EL (cell line): ENCODE results near the gene FRMD1.
A peak's percentile ranks its signal among the peaks of the same experiment; 100 is the strongest.

Experiments used
- DNase-seq: peaks from one replicate; pipeline ENCODE4 v3.0.0-alpha.2; 2016

FRMD1 gene

GRCh38 chr6:168039849-168040248 is 39.2 kb downstream of the FRMD1 start:
- no peak for DNase-seq

GRCh38 chr6:168039301-168039700 is 39.7 kb downstream of the FRMD1 start:
- no peak for DNase-seq

GRCh38 chr6:168038576-168039140 is 40.4 kb downstream of the FRMD1 start:
- DNase-seq: no peak

- DNase-seq: no peak
Observed at GRCh38 chr6:168037856-168038255, 41.2 kb downstream of the FRMD1 start.

- no peak for DNase-seq
Observed at GRCh38 chr6:168037242-168037641, 41.8 kb downstream of the FRMD1 start.

- peak; percentile 62 for DNase-seq
Observed at GRCh38 chr6:168035661-168036545, 43.1 kb downstream of the FRMD1 start.

GRCh38 chr6:168035098-168035660 is 43.8 kb downstream of the FRMD1 start:
- peak; percentile 82 for DNase-seq

- DNase-seq: no peak
Observed at GRCh38 chr6:168034537-168034936, 44.5 kb downstream of the FRMD1 start.

GRCh38 chr6:168033791-168034190 is 45.2 kb downstream of the FRMD1 start:
- no peak for DNase-seq

- DNase-seq: peak; percentile 88
Observed at GRCh38 chr6:168032005-168032760, 46.8 kb downstream of the FRMD1 start.

GRCh38 chr6:168031411-168031971 is 47.5 kb downstream of the FRMD1 start:
- DNase-seq: peak; percentile 56

- no peak for DNase-seq
Observed at GRCh38 chr6:168030908-168031307, 48.1 kb downstream of the FRMD1 start.

GRCh38 chr6:168030218-168030746 is 48.7 kb downstream of the FRMD1 start:
- no peak for DNase-seq

GRCh38 chr6:168029459-168030217 is 49.4 kb downstream of the FRMD1 start:
- DNase-seq: no peak

- no peak for DNase-seq
Observed at GRCh38 chr6:168028181-168028580, 50.8 kb downstream of the FRMD1 start.

GRCh38 chr6:168027521-168027920 is 51.5 kb downstream of the FRMD1 start:
- DNase-seq: no peak

- DNase-seq: no peak
Observed at GRCh38 chr6:168026925-168027324, 52.1 kb downstream of the FRMD1 start.

GRCh38 chr6:168025831-168026710 is 52.9 kb downstream of the FRMD1 start:
- DNase-seq: no peak

- no peak for DNase-seq
Observed at GRCh38 chr6:168024951-168025510, 54.0 kb downstream of the FRMD1 start.

GRCh38 chr6:168022488-168023321 is 56.3 kb downstream of the FRMD1 start:
- no peak for DNase-seq
